Right atrium auricular region (tissue), 2 donors: ENCODE measurements around the gene CAPN1. TPM values are rescaled to one million over a fixed set of nuclear protein-coding genes. Genes with fewer than 3 reads are reported as not detected.

ENCODE experiments used
- DNase-seq: peaks from one replicate; pipeline ENCODE4 v3.0.0-alpha.2; 2019; ENCODE audit warnings: low spot score
- H3K27ac ChIP-seq, 2 donors: fragments of 200-600 bp; sonication (generic); 1 replicate in 1 of 2; 2 replicates in 1 of 2; pipeline ENCODE4 v1.5.1; 2016 to 2019
- H3K27me3 ChIP-seq, 2 donors: fragments of 200-600 bp; sonication (generic); one replicate each; pipeline versions ENCODE4 v1.5.1 to v1.6.0; 2017 to 2019
- H3K36me3 ChIP-seq: fragments of 200-600 bp; sonication (generic); one replicate; pipeline ENCODE4 v1.5.1; 2016
- H3K4me1 ChIP-seq, 2 donors: fragments of 200-600 bp; sonication (generic); one replicate each; pipeline versions ENCODE4 v1.5.1 to v1.6.0; 2017 to 2019
- H3K4me3 ChIP-seq, 2 donors: fragments of 200-600 bp; sonication (generic); 1 replicate in 1 of 2; 2 replicates in 1 of 2; pipeline ENCODE4 v1.5.1; 2017 to 2019; ENCODE audit warnings: mild to moderate bottlenecking in 1 of 2, moderate library complexity in 1 of 2
- H3K9me3 ChIP-seq, 2 donors: fragments of 200-600 bp; sonication (generic); one replicate each; pipeline ENCODE4 v1.5.1; 2019
- CTCF ChIP-seq, 2 donors: fragments of 200-600 bp; sonication (generic); IDR thresholded peaks; one replicate each; pipeline ENCODE4 v1.5.1; 2019; ENCODE audit warnings: antibody characterized with exemption in 2 of 2
- total RNA-seq, 2 donors: library from RNA; depleted of rRNA; stranded (reverse); fragments of >200 nt; gene quantifications; one replicate each; pipeline ENCODE4 v1.1.0, GENCODE V29; 2016

Gene CAPN1
- total RNA-seq, 2 donors from 2014 or later: 89.9 to 93.0 TPM

GRCh38 chr11:65217441-65218423 lies 36.0 kb downstream of the CAPN1 start:
- Histone ChIP-seq H3K27me3 (no peaks in the 10 kb centered on the region), H3K4me1 (no peaks in the 10 kb centered on the region), H3K27ac (no peak overlapping the region), H3K9me3 (no peaks in the 10 kb centered on the region), H3K4me3 (no peak overlapping the region), H3K36me3 (no peaks in the 10 kb centered on the region)
- no peak for DNase-seq
- TF ChIP-seq CTCF (IDR thresholded peaks at IDR 0.05): no peak

- H3K36me3 ChIP-seq: no peaks in the 10 kb centered on the region
- no peaks in the 10 kb centered on the region for H3K9me3 ChIP-seq
- TF ChIP-seq CTCF (IDR thresholded peaks at IDR 0.05): no peak
- H3K27ac ChIP-seq: no peak overlapping the region
- no peaks in the 10 kb centered on the region for H3K27me3 ChIP-seq
- no peak for DNase-seq
- H3K4me3 ChIP-seq: no peak overlapping the region
- H3K4me1 ChIP-seq: no peaks in the 10 kb centered on the region
Measured at GRCh38 chr11:65218446-65218845, 36.7 kb downstream of the CAPN1 start.

- H3K27ac ChIP-seq: no peak overlapping the region
- H3K9me3 ChIP-seq: no peaks in the 10 kb centered on the region
- no peak for TF ChIP-seq CTCF (IDR thresholded peaks at IDR 0.05)
- H3K27me3 ChIP-seq: no peaks in the 10 kb centered on the region
- no peak overlapping the region for H3K4me3 ChIP-seq
- H3K36me3 ChIP-seq: no peaks in the 10 kb centered on the region
- peaks cover 0 to 2% of the 10 kb centered on the region in 2 donors for H3K4me1 ChIP-seq
- no peak for DNase-seq
Measured at GRCh38 chr11:65219930-65220213, 38.1 kb downstream of the CAPN1 start.

GRCh38 chr11:65221026-65221425 lies 39.3 kb downstream of the CAPN1 start:
- TF ChIP-seq CTCF (IDR thresholded peaks at IDR 0.05): no peak
- Histone ChIP-seq H3K4me1 (peaks cover 0 to 12% of the 10 kb centered on the region in 2 donors), H3K4me3 (no peak overlapping the region), H3K27ac (no peak overlapping the region), H3K36me3 (no peaks in the 10 kb centered on the region), H3K9me3 (no peaks in the 10 kb centered on the region), H3K27me3 (no peaks in the 10 kb centered on the region)
- DNase-seq: no peak

- no peak for DNase-seq
- no peaks in the 10 kb centered on the region for H3K36me3 ChIP-seq
- no peak overlapping the region for H3K4me3 ChIP-seq
- TF ChIP-seq CTCF (IDR thresholded peaks at IDR 0.05): no peak
- no peak overlapping the region for H3K27ac ChIP-seq
- H3K9me3 ChIP-seq: no peaks in the 10 kb centered on the region
- H3K27me3 ChIP-seq: no peaks in the 10 kb centered on the region
- H3K4me1 ChIP-seq: peaks cover 0 to 14% of the 10 kb centered on the region in 2 donors
Measured at GRCh38 chr11:65223011-65223410, 41.3 kb downstream of the CAPN1 start.

GRCh38 chr11:65224930-65225278 lies 43.2 kb downstream of the CAPN1 start:
- H3K27me3 ChIP-seq: no peaks in the 10 kb centered on the region
- no peak overlapping the region for H3K4me3 ChIP-seq
- H3K36me3 ChIP-seq: no peaks in the 10 kb centered on the region
- TF ChIP-seq CTCF (IDR thresholded peaks at IDR 0.05): no peak
- peak; percentile 83 for DNase-seq
- H3K4me1 ChIP-seq: peaks cover 0 to 14% of the 10 kb centered on the region in 2 donors
- no peaks in the 10 kb centered on the region for H3K9me3 ChIP-seq
- peak overlapping the region; percentile 13 to 37 for H3K27ac ChIP-seq
